Activated CD8-positive, alpha-beta T cell treated with anti-CD3 and anti-CD28 coated beads, Interleukin-2, amount 10 ng/mL, durations not matched to agents 7 days and 5 days (primary cell): ENCODE data around the gene RAB32. TPM values are rescaled to one million over a fixed set of nuclear protein-coding genes. Genes with fewer than 3 reads are reported as not detected.
A peak's percentile ranks its signal among the peaks of the same experiment; 100 is the strongest.

Source experiments
- ATAC-seq: fragments of 150-1000 bp; cut with Tn5 transposase; one replicate; pipeline ENCODE4 v1.10.0; 2021; ENCODE audit warnings: moderate library complexity
- CTCF ChIA-PET: fragments of 350-600 bp; sonication (Branson Sonifier 250); formaldehyde crosslinking; loops from one replicate; lab custom pipeline; 2021; ENCODE audit warnings: antibody characterized with exemption; lab: Charles Lee
- POLR2A ChIA-PET: fragments of 350-600 bp; sonication (Branson Sonifier 250); formaldehyde crosslinking; loops from one replicate; lab custom pipeline; 2021; ENCODE audit warnings: antibody characterized with exemption; lab: Charles Lee
- DNase-seq: peaks from one replicate; pipeline ENCODE4 v3.0.0-alpha.2; 2020
- H3K27ac Mint-ChIP-seq: one replicate; pipeline ENCODE4 v1.8.0; 2021; ENCODE audit warnings: mild to moderate bottlenecking, mixed read lengths
- H3K27me3 Mint-ChIP-seq: one replicate; pipeline ENCODE4 v1.8.0; 2021; ENCODE audit warnings: low read depth, mixed read lengths
- H3K36me3 Mint-ChIP-seq: one replicate; pipeline ENCODE4 v1.8.0; 2021; ENCODE audit warnings: low read depth, mixed read lengths
- H3K4me1 Mint-ChIP-seq: one replicate; pipeline ENCODE4 v1.8.0; 2021; ENCODE audit warnings: low read depth, mixed read lengths
- H3K4me3 Mint-ChIP-seq: one replicate; pipeline ENCODE4 v1.8.0; 2021; ENCODE audit warnings: mild to moderate bottlenecking, mixed read lengths
- H3K9me3 Mint-ChIP-seq: one replicate; pipeline ENCODE4 v1.8.0; 2022; ENCODE audit warnings: mixed read lengths; ENCODE audit not compliant: insufficient read depth
- total RNA-seq, 2 experiments: library from RNA; stranded (reverse); gene quantifications; one replicate each; pipeline ENCODE4 v1.2.3, GENCODE V29; 2021

Gene RAB32
- under 1 TPM in 1 of 2 experiments, not detected in 1; 0.21 TPM for total RNA-seq

- ChIA-PET CTCF (no interaction called here), POLR2A (interaction anchor here (0.6 kb wide), 1 partner anchor 333 kb away, joined by 3 read pairs; no protein-coding TSS in a partner anchor)
- peaks cover 28% of the 10 kb centered on the region for H3K27me3 Mint-ChIP-seq
- H3K4me3 Mint-ChIP-seq = peak within 1 kb of the TSS; percentile 69
- H3K4me1 Mint-ChIP-seq = peaks cover 4% of the 10 kb centered on the region
- H3K27ac Mint-ChIP-seq = no peak within 1 kb of the TSS
- H3K9me3 Mint-ChIP-seq = no peaks in the 10 kb centered on the region
- peak; percentile 23 for DNase-seq
- H3K36me3 Mint-ChIP-seq = peaks cover 2% of the 10 kb centered on the region
- ATAC-seq = peak; percentile 80
Measured at GRCh38 chr6:146543211-146543939, at the start of gene RAB32. RAB32 (plus strand) TSS chr6:146543833; CDS start chr6:146543872, 39 bp downstream.

DNA sequence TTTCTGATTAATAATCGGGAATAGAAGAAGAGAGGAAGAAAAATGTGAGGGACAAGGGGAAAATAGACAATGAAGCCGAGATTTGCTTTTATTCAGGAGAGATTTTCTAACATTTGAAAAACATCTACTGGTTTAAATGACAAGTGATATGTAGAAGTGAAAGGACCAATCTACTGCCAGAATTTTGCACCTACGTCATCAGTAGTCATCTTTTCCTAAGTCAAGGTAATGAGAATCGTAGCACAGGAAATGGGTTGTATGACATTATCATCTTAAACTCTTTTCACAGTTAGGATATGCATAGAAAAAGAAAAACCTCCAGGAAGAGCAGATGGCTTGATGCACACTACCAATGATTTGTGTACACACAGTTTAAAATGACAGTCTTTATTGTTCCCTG, 45.3 kb upstream of the RAB32 start:
- Mint-ChIP-seq H3K36me3 (no peaks in the 10 kb centered on the region), H3K9me3 (no peaks in the 10 kb centered on the region), H3K27me3 (no peaks in the 10 kb centered on the region), H3K4me1 (no peaks in the 10 kb centered on the region), H3K4me3 (no peak overlapping the region), H3K27ac (no peak overlapping the region)
- CTCF ChIA-PET = no interaction called here
- DNase-seq (no peak), ATAC-seq (no peak)
- POLR2A ChIA-PET = no interaction called here

GRCh38 chr6:146503096-146503495, 40.5 kb upstream of the RAB32 start:
- H3K36me3 Mint-ChIP-seq = no peaks in the 10 kb centered on the region

DNA sequence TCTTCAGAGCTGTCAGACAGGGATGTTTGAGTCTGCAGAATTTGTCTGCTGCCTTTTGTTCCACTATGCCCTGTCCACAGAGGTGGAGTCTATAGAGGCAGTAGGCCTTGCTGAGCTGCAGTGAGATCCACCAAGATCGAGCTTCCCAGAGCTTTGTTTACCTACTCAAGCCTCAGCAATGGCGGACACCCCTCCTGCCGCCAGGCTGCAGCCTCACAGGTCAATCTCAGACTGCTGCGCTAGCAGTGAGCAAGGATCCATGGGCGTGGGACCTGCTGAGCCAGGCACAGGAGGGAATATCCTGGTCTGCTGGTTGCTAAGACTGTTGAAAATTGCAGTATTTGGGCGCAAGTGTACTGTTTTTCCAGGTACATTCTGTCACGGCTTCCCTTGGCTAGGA, 28.4 kb upstream of the RAB32 start:
- no peaks in the 10 kb centered on the region for H3K9me3 Mint-ChIP-seq
- H3K27me3 Mint-ChIP-seq = no peaks in the 10 kb centered on the region
- no peaks in the 10 kb centered on the region for H3K36me3 Mint-ChIP-seq
- DNase-seq (no peak), ATAC-seq (no peak)
- ChIA-PET POLR2A (no interaction called here), CTCF (no interaction called here)
- H3K27ac Mint-ChIP-seq = no peak overlapping the region
- no peaks in the 10 kb centered on the region for H3K4me1 Mint-ChIP-seq
- H3K4me3 Mint-ChIP-seq = no peak overlapping the region

More at GRCh38 chr6:146503096-146503495, 40.5 kb upstream of the RAB32 start:
- ChIA-PET CTCF (no interaction called here), POLR2A (no interaction called here)
- no peaks in the 10 kb centered on the region for H3K9me3 Mint-ChIP-seq
- no peaks in the 10 kb centered on the region for H3K27me3 Mint-ChIP-seq
- H3K27ac Mint-ChIP-seq = no peak overlapping the region
- DNase-seq (no peak), ATAC-seq (no peak)
- no peak overlapping the region for H3K4me3 Mint-ChIP-seq
- H3K4me1 Mint-ChIP-seq = no peaks in the 10 kb centered on the region

- ChIA-PET CTCF (no interaction called here), POLR2A (no interaction called here)
- Mint-ChIP-seq H3K9me3 (no peaks in the 10 kb centered on the region), H3K36me3 (no peaks in the 10 kb centered on the region), H3K27ac (no peak overlapping the region), H3K4me1 (no peaks in the 10 kb centered on the region), H3K27me3 (no peaks in the 10 kb centered on the region), H3K4me3 (no peak overlapping the region)
- DNase-seq (no peak), ATAC-seq (no peak)
Measured at GRCh38 chr6:146526192-146526591, 17.4 kb upstream of the RAB32 start.

- Mint-ChIP-seq H3K9me3 (no peaks in the 10 kb centered on the region), H3K36me3 (no peaks in the 10 kb centered on the region), H3K4me3 (no peak overlapping the region), H3K27me3 (no peaks in the 10 kb centered on the region), H3K27ac (no peak overlapping the region), H3K4me1 (no peaks in the 10 kb centered on the region)
- DNase-seq (no peak), ATAC-seq (no peak)
- POLR2A ChIA-PET = no interaction called here
- CTCF ChIA-PET = no interaction called here
Measured at GRCh38 chr6:146532702-146533101, 10.9 kb upstream of the RAB32 start.

DNA sequence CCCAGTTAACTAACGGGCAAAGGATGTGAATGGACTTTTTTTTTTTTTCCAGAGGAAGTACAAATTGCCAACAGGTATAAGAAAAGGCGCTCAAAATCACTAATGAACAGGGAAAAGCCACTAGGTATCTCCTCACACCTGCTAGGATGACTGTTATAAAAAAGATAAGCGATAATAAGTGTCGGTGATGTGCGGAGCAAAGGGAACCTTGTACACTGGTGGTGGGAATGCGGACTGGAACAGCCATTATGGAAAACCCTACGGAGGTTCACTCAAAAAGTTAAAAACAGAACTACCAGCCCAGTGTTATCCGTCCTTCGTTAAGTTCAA, 787 bp upstream of the RAB32 start:
- Mint-ChIP-seq H3K4me3 (no peak overlapping the region), H3K4me1 (peaks cover 4% of the 10 kb centered on the region), H3K36me3 (peaks cover 2% of the 10 kb centered on the region), H3K27me3 (peaks cover 26% of the 10 kb centered on the region), H3K27ac (no peak overlapping the region), H3K9me3 (no peaks in the 10 kb centered on the region)
- DNase-seq = no peak
- CTCF ChIA-PET = no interaction called here
- ATAC-seq = no peak
- POLR2A ChIA-PET = no interaction called here

DNA sequence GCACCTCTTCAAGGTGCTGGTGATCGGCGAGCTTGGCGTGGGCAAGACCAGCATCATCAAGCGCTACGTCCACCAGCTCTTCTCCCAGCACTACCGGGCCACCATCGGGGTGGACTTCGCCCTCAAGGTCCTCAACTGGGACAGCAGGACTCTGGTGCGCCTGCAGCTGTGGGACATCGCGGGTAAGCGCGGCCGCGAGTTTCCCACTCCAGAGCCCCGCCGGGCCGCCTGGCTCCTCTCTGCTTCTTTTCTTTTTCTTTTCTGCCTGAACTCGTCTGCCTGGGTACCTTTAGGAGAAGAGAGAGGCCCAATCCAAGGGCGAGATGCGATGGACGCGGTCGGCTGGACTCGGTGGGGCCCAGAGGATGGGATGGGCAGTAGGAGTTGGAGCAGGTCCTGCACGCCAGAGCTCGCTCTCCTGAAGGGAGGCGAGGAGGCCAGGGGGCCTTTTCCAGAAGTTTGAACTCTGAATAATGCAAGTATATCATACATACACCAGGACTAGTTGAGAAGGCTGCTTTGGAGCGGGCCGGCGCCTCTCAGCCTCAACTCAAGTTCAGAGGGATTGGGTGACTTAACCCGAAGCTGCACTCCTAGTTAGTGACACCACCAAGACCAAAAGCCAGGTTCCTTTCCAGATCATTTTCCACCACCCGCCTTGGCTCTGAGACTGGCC, 445 bp downstream of the RAB32 start:
- ChIA-PET CTCF (no interaction called here), POLR2A (interaction anchor here (0.6 kb wide), 1 partner anchor 332 kb away, joined by 3 read pairs; no protein-coding TSS in a partner anchor)
- H3K9me3 Mint-ChIP-seq = no peaks in the 10 kb centered on the region
- peaks cover 4% of the 10 kb centered on the region for H3K4me1 Mint-ChIP-seq
- ATAC-seq (peak; percentile 40), DNase-seq (no peak)
- H3K4me3 Mint-ChIP-seq = peak overlapping the region; percentile 69
- H3K27me3 Mint-ChIP-seq = peaks cover 28% of the 10 kb centered on the region
- H3K27ac Mint-ChIP-seq = no peak overlapping the region
- peaks cover 2% of the 10 kb centered on the region for H3K36me3 Mint-ChIP-seq

GRCh38 chr6:146544616-146545182, 1.1 kb downstream of the RAB32 start:
- ChIA-PET POLR2A (no interaction called here), CTCF (no interaction called here)
- H3K4me3 Mint-ChIP-seq = no peak overlapping the region
- H3K27me3 Mint-ChIP-seq = peaks cover 28% of the 10 kb centered on the region
- H3K9me3 Mint-ChIP-seq = no peaks in the 10 kb centered on the region
- H3K27ac Mint-ChIP-seq = no peak overlapping the region
- peaks cover 4% of the 10 kb centered on the region for H3K4me1 Mint-ChIP-seq
- ATAC-seq (no peak), DNase-seq (no peak)
- H3K36me3 Mint-ChIP-seq = peaks cover 2% of the 10 kb centered on the region

DNA sequence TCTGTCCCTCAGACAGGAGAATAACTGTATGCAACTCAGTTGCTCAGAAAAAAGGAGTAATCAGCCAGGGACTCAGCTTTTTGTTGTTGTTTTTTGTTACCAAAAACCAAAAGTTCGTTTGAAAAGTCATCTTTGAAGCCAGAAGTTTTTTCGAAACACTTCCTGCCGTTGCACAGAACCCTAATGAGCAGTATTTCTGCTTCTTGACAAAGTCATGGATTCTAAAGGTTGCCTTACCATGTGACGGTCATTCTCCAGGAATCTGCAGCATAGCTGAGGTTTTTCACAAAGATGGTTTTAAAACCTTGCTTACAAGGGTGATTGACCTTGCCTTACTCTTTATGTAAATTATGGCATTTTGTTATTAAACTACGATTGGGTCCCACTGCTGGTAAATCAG, 1.9 kb downstream of the RAB32 start:
- Mint-ChIP-seq H3K4me1 (peaks cover 4% of the 10 kb centered on the region), H3K9me3 (no peaks in the 10 kb centered on the region), H3K27ac (no peak overlapping the region), H3K27me3 (peaks cover 28% of the 10 kb centered on the region), H3K4me3 (no peak overlapping the region), H3K36me3 (peaks cover 2% of the 10 kb centered on the region)
- ATAC-seq = no peak
- ChIA-PET CTCF (no interaction called here), POLR2A (no interaction called here)
- no peak for DNase-seq

DNA sequence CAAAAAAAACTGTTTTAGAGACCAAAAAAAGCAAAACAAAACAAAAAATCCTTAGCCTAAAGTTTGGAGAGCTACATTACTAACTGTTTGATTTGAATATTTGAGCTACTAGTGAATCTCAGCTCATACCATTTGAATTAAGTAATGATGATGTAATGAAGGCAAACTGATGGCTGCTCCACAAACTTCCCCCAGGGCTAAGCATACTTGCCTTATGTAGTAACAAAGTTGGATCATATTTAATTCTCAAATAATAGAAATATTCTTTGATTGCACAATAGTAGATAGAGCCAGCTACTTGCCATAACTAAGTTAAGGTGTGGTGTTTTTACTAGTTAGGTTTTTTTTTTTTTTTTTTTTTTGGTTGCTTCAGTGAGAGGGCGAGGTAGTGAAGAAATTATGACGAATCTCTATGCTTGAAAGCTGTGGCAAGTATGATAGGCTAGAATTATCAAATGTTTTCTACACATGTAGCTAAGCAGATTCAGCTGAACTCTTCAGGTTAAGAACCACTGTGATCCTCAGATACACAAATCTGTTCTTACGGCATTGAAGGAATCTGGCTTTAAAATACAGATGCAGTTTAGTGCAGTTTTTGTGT, 2.9 kb downstream of the RAB32 start:
- Mint-ChIP-seq H3K27me3 (peaks cover 26% of the 10 kb centered on the region), H3K36me3 (peaks cover 2% of the 10 kb centered on the region), H3K9me3 (no peaks in the 10 kb centered on the region), H3K4me1 (peaks cover 4% of the 10 kb centered on the region), H3K4me3 (no peak overlapping the region), H3K27ac (no peak overlapping the region)
- ATAC-seq (no peak), DNase-seq (no peak)
- POLR2A ChIA-PET = no interaction called here
- CTCF ChIA-PET = no interaction called here

DNA sequence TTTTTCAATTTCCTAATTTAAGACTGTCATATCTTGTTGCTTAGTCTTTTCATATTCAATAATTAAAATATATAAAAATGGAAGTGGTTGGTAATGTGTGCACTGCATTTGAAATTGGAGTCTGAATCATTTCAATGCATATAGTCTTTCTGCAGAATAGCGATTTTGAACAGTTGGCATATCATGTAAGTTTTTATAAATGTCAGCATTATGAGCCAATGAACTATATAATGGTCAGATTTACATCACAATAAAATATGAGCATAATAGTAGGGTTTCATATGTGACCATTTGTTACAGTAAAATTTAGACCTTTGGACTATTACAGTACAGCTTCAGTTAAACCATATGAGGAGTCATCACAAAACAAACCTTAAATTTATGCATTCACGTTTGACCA, 4.3 kb downstream of the RAB32 start:
- POLR2A ChIA-PET = no interaction called here

More for the DNA sequence above, 4.3 kb downstream of the RAB32 start:
- DNase-seq (no peak), ATAC-seq (no peak)
- H3K36me3 Mint-ChIP-seq = peaks cover 2% of the 10 kb centered on the region
- peaks cover 17% of the 10 kb centered on the region for H3K27me3 Mint-ChIP-seq
- H3K27ac Mint-ChIP-seq = no peak overlapping the region
- no peak overlapping the region for H3K4me3 Mint-ChIP-seq
- H3K9me3 Mint-ChIP-seq = no peaks in the 10 kb centered on the region
- CTCF ChIA-PET = no interaction called here
- H3K4me1 Mint-ChIP-seq = peaks cover 4% of the 10 kb centered on the region
